Measurements from ENCODE around the gene TRIM25.

Gene TRIM25

DNA sequence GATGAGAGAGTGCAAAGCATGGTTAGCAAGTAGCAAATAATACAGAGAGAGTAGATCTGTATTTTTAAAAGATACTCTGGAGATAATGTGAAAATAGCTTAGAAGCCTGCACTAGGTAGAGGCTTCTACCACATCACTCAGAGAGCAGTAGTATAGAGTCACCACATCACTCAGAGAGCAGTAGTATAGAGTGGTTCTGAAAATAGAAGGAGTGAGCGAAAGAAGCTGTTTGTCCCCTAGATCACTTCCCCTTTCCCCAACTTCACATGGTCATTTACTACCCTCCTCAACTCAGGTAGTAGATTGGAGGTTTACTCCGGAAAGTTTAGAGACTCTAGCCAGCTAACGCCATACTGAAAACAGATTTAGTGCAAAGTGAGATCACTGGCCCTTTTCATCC lies 62.8 kb downstream of the TRIM25 start:
- no peak for DNase-seq

DNA sequence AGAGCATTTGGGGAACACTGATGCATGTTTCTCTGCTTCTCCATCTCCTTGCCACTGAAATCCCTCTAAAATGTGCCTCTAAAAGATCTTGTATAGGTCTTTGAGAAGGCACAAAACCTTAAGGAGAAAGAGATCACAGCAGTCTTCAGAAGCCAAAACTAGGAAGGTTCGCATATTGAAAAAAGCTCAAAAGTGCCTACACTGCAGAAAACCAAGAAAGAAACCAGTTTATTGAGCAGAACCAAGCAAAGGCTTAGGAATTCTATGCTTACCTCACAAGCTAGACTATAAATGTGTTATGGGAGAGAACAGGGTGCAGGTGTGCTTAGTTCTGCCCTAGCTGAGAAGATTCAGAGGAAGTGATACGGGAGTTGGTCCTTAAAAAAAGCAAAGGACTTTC lies 63.3 kb downstream of the TRIM25 start:
- DNase-seq: no peak

DNA sequence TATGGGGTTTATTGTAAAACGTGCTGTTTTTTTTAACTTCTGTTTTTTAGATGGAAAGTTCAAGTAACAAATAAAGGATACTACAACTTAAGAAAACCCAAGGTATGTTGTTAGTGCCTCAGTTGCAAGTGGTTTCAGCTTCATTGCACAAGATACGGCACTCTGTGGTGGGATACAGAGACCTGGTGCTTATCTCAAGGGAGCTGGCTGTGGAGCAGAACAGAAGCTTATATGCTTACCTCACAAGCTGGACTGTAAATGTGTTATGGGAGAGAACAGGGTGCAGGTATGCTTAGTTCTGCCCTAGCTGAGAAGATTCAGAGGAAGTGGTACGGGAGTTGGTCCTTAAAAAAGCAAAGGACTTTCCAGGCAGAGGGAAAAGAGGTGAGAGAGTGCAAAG lies 64.7 kb downstream of the TRIM25 start:
- DNase-seq: peak; percentile 62

DNA sequence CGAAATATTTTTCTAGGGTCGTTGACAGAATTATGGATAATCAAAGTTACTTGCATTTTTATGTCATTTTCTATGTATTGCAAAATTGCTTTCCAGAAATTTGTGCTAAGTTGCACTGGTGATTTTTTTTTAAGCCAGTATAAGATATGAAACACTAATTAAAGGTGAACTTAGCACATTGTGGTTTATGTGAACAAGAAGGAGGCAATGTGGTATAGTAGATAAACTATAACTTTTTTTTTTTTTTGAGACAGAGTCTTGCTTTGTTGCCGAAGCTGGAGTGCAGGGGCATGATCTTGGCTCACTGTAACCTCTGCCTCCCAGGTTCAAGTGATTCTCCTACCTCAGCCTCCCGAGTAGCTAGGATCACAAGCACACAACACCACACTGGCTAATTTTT lies 66.7 kb downstream of the TRIM25 start:
- peak; percentile 79 for DNase-seq

DNA sequence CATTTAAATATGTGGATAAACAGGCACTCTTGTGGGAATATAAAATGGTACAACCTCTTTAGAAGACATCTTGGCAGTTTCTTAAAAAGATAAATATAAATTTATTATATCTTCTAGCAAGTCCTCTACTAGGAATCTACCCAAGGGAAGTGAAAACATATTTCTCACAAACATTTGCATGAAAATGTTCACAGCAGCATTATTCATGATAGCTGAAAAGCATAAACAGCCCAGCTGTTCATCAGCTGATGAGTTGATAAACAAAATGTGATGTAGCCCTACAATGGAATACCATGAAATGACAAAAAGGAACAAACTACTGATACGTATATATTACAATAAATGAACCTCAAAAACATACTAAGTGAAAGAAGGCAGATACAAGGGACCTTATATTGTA lies 67.9 kb downstream of the TRIM25 start:
- peak; percentile 12 for DNase-seq

- DNase-seq: no peak
These were observed 71.3 kb downstream of the TRIM25 start for GRCh38 chr17:56842577-56842976.

DNA sequence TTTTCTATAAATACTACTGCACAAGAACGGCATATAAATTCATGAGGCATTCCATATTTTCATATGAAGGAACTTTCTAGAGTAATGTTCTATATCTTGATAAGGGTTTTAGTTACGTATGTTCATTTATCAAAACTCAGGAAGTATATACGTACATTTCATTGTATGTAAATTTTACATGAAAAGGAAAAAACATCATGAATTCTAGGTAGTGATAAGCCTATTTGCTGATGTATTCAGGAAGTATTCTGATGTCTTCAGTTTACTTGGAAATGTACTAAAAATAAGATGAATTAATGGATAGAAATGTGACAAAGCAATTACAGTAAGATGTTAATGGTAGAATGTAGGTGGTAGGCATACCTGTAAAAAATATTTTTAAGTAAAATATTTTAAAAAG lies 75.2 kb downstream of the TRIM25 start:
- no peak for DNase-seq

Measured in OCI-M1 (cell line).